Astrocyte (in vitro differentiated cells and primary cell): Measurements from ENCODE around the gene ANKRD44. TPM values are rescaled to one million over a fixed set of nuclear protein-coding genes. Genes with fewer than 3 reads are reported as not detected.

Experiments used
- DNase-seq: peaks from one replicate; pipeline ENCODE4 v3.0.0-alpha.2; 2010; ENCODE audit warnings: low read depth
- FAIRE-seq: peaks from 2 replicates; lab custom pipeline; 2011; peaks lifted over from hg19 to GRCh38; lab: Jason Lieb, UNC
- H2AFZ ChIP-seq: 2 replicates; pipeline ENCODE4 v1.6.0; 2012; ENCODE audit warnings: low read depth, low read length, inconsistent platforms
- H3K27ac ChIP-seq: 2 replicates; pipeline ENCODE4 v1.5.1; 2011; ENCODE audit warnings: low read depth, low read length, inconsistent platforms
- H3K27me3 ChIP-seq: 2 replicates; pipeline ENCODE4 v1.6.0; 2011; ENCODE audit warnings: low read length, inconsistent platforms; ENCODE audit not compliant: insufficient read depth
- H3K36me3 ChIP-seq: 2 replicates; pipeline ENCODE4 v1.5.1; 2011; ENCODE audit warnings: low read length, inconsistent platforms; ENCODE audit not compliant: insufficient read depth
- H3K4me1 ChIP-seq: 2 replicates; pipeline ENCODE4 v1.5.1; 2011; ENCODE audit warnings: low read length, inconsistent platforms; ENCODE audit not compliant: insufficient read depth
- H3K4me2 ChIP-seq: 2 replicates; pipeline ENCODE4 v1.6.0; 2012; ENCODE audit warnings: low read length, inconsistent platforms
- H3K4me3 ChIP-seq: 2 replicates; pipeline ENCODE4 v1.5.1; 2011; ENCODE audit warnings: low read depth, mild to moderate bottlenecking, low read length, inconsistent platforms; ENCODE audit not compliant: insufficient read depth
- H3K79me2 ChIP-seq: 2 replicates; pipeline ENCODE4 v1.6.0; 2012; ENCODE audit warnings: mild to moderate bottlenecking, low read length, inconsistent platforms; ENCODE audit not compliant: insufficient read depth
- H3K9ac ChIP-seq: 2 replicates; pipeline ENCODE4 v1.6.0; 2012; ENCODE audit warnings: mild to moderate bottlenecking, low read length, inconsistent platforms
- H3K9me3 ChIP-seq: 2 replicates; pipeline ENCODE4 v1.5.1; 2012; ENCODE audit warnings: low read depth, mild to moderate bottlenecking, low read length, inconsistent platforms; ENCODE audit not compliant: insufficient read depth
- H4K20me1 ChIP-seq: 2 replicates; pipeline ENCODE4 v1.6.0; 2012; ENCODE audit warnings: low read length, inconsistent platforms; ENCODE audit not compliant: insufficient read depth
- H3K27ac Mint-ChIP-seq: one replicate; pipeline ENCODE4 v1.8.0; 2021; ENCODE audit warnings: mild to moderate bottlenecking, mixed read lengths; ENCODE audit not compliant: unreplicated experiment
- H3K27me3 Mint-ChIP-seq: one replicate; pipeline ENCODE4 v1.8.0; 2021; ENCODE audit warnings: low read depth, mixed read lengths; ENCODE audit not compliant: unreplicated experiment
- H3K36me3 Mint-ChIP-seq: one replicate; pipeline ENCODE4 v1.8.0; 2021; ENCODE audit warnings: low read depth, mixed read lengths; ENCODE audit not compliant: unreplicated experiment
- H3K4me1 Mint-ChIP-seq: one replicate; pipeline ENCODE4 v1.8.0; 2021; ENCODE audit warnings: low read depth, mixed read lengths; ENCODE audit not compliant: unreplicated experiment
- H3K4me3 Mint-ChIP-seq: one replicate; pipeline ENCODE4 v1.8.0; 2021; ENCODE audit warnings: mild to moderate bottlenecking, moderate library complexity, mixed read lengths; ENCODE audit not compliant: unreplicated experiment
- H3K9me3 Mint-ChIP-seq: one replicate; pipeline ENCODE4 v1.8.0; 2021; ENCODE audit warnings: mild to moderate bottlenecking, mixed read lengths; ENCODE audit not compliant: unreplicated experiment
- EZH2 ChIP-seq: IDR thresholded peaks from 2 replicates; pipeline ENCODE4 v1.6.1; 2012; ENCODE audit warnings: mild to moderate bottlenecking, low read length, inconsistent platforms; ENCODE audit not compliant: insufficient read depth
- total RNA-seq: library from RNA; stranded (reverse); gene quantifications from 2 replicates; pipeline ENCODE4 v1.2.1, GENCODE V29; 2021
- TF ChIP-seq, protein P1 (sequence below): IDR thresholded peaks from 2 replicates; pipeline ENCODE4 v1.5.1; 2011; ENCODE audit warnings: low read depth, mild to moderate bottlenecking, inconsistent platforms, low read length, moderate library complexity; ENCODE audit not compliant: insufficient read depth

ANKRD44 gene
- total RNA-seq, 1 donor from 2014 or later, result 7.2 TPM

DNA sequence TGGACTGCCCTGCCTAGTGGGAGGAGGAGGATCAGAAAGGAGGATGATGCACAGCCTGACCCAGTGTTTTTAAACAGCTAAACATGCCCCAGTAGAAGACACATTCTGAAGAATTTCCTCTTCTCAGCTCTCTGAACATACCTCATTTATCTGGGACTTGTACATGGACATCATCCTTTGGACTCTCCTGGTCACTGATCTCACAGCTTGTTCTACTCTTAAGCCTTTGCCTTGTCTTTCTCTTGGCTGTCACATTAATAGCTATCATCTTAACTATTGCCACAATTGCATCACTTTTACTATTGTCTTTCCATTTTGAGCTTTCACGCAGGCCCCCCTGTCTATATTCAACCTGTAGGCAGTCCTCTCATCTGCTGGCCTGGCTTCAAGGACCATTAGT is 342.1 kb downstream of the ANKRD44 start:
- Histone ChIP-seq H2AFZ (no peak overlapping the region), H3K9ac (no peak overlapping the region), H3K9me3 (no peaks in the 10 kb centered on the region), H3K4me1 (no peaks in the 10 kb centered on the region), H3K79me2 (no peaks in the 10 kb centered on the region), H3K4me2 (no peak overlapping the region), H3K36me3 (no peaks in the 10 kb centered on the region), H3K4me3 (no peak overlapping the region), H3K27ac (no peak overlapping the region), H3K27me3 (no peaks in the 10 kb centered on the region), H4K20me1 (no peaks in the 10 kb centered on the region)
- no peak overlapping the region for H3K4me3 Mint-ChIP-seq
- no peaks in the 10 kb centered on the region for H3K36me3 Mint-ChIP-seq
- no peaks in the 10 kb centered on the region for H3K27me3 Mint-ChIP-seq
- H3K27ac Mint-ChIP-seq, result no peak overlapping the region
- FAIRE-seq (no peak), DNase-seq (no peak)
- TF ChIP-seq, protein P1, sequence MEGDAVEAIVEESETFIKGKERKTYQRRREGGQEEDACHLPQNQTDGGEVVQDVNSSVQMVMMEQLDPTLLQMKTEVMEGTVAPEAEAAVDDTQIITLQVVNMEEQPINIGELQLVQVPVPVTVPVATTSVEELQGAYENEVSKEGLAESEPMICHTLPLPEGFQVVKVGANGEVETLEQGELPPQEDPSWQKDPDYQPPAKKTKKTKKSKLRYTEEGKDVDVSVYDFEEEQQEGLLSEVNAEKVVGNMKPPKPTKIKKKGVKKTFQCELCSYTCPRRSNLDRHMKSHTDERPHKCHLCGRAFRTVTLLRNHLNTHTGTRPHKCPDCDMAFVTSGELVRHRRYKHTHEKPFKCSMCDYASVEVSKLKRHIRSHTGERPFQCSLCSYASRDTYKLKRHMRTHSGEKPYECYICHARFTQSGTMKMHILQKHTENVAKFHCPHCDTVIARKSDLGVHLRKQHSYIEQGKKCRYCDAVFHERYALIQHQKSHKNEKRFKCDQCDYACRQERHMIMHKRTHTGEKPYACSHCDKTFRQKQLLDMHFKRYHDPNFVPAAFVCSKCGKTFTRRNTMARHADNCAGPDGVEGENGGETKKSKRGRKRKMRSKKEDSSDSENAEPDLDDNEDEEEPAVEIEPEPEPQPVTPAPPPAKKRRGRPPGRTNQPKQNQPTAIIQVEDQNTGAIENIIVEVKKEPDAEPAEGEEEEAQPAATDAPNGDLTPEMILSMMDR, result no peak
- TF ChIP-seq EZH2, result no peak
- H3K9me3 Mint-ChIP-seq, result peaks cover 3% of the 10 kb centered on the region
- H3K4me1 Mint-ChIP-seq, result peaks cover 9% of the 10 kb centered on the region

DNA sequence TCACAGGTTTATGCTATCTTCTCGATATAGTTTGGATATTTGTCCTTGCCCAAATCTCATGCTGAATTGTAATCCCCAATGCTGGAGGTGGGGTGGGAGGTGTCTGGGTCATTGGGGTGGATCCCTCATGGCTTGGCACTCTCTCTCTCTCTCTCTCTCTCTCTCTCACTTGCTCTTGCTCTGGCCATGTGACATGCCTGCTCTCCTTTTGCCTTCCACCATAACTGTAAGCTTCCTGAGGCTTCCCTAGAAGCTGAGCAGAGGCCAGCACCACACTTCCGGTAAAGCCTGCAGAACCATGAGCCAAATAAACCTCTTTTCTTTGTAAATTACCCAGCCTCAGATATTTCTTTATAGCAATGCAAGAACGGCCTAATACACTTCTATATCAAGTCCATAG is 342.8 kb downstream of the ANKRD44 start:
- Mint-ChIP-seq H3K9me3 (peaks cover 3% of the 10 kb centered on the region), H3K36me3 (no peaks in the 10 kb centered on the region), H3K4me1 (peaks cover 9% of the 10 kb centered on the region), H3K4me3 (no peak overlapping the region), H3K27ac (no peak overlapping the region), H3K27me3 (no peaks in the 10 kb centered on the region)
- no peak for DNase-seq
- H3K4me3 ChIP-seq, result no peak overlapping the region
- no peaks in the 10 kb centered on the region for H3K27me3 ChIP-seq
- no peak overlapping the region for H3K27ac ChIP-seq
- no peak overlapping the region for H3K9ac ChIP-seq
- no peak overlapping the region for H2AFZ ChIP-seq
- no peaks in the 10 kb centered on the region for H3K79me2 ChIP-seq
- H3K36me3 ChIP-seq, result no peaks in the 10 kb centered on the region
- no peak for FAIRE-seq
- TF ChIP-seq, protein P1, result no peak
- no peak for TF ChIP-seq EZH2
- no peaks in the 10 kb centered on the region for H3K4me1 ChIP-seq
- no peaks in the 10 kb centered on the region for H3K9me3 ChIP-seq
- no peak overlapping the region for H3K4me2 ChIP-seq
- no peaks in the 10 kb centered on the region for H4K20me1 ChIP-seq

DNA sequence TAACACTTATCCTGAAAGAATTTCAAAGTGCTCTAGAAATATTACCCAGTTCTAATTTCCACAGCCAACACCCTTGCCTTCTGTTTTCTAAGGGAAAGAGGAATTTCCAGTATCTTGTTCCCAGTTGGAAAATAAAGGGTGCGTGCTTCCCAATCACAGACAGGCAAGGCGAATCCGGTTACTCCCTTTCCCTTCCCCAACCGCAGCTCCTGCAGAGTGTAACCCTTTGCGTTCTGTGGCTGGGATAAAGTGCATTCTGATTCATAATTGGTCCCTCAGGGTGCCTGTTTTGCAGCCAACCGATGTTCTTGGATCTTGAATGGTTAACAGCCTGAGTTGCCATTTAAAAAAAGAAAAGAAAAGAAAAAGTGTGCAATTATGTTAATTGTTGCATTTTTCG is 343.5 kb downstream of the ANKRD44 start:
- H3K4me3 Mint-ChIP-seq, result no peak overlapping the region
- Histone ChIP-seq H3K27me3 (no peaks in the 10 kb centered on the region), H4K20me1 (no peaks in the 10 kb centered on the region), H3K79me2 (no peaks in the 10 kb centered on the region), H3K36me3 (no peaks in the 10 kb centered on the region), H3K4me1 (no peaks in the 10 kb centered on the region), H3K4me3 (no peak overlapping the region), H3K4me2 (peak overlapping the region; percentile 75), H3K9ac (peak overlapping the region; percentile 30), H3K9me3 (no peaks in the 10 kb centered on the region), H2AFZ (peak overlapping the region; percentile 39), H3K27ac (no peak overlapping the region)
- H3K27ac Mint-ChIP-seq, result no peak overlapping the region
- TF ChIP-seq, protein P1, result no peak
- TF ChIP-seq EZH2, result no peak
- H3K9me3 Mint-ChIP-seq, result peaks cover 3% of the 10 kb centered on the region
- no peak for FAIRE-seq
- no peaks in the 10 kb centered on the region for H3K36me3 Mint-ChIP-seq
- H3K27me3 Mint-ChIP-seq, result no peaks in the 10 kb centered on the region
- DNase-seq, result peak; percentile 68
- H3K4me1 Mint-ChIP-seq, result peaks cover 9% of the 10 kb centered on the region
